ENCODE data around the gene HDAC7.

The HDAC7 gene

GRCh38 chr12:47856094-47856493, 36.4 kb upstream of the HDAC7 start:
- TF ChIP-seq GATA2 (IDR thresholded peaks at IDR 0.05; ENCODE audit: low read depth, low read length) = no peak
- TF ChIP-seq GATA3 (IDR thresholded peaks at IDR 0.05; ENCODE audit: low read depth, low read length) = no peak

GRCh38 chr12:47855502-47855901, 35.8 kb upstream of the HDAC7 start:
- TF ChIP-seq GATA3 (IDR thresholded peaks at IDR 0.05; ENCODE audit: low read depth, low read length) = no peak
- no peak for TF ChIP-seq GATA2 (IDR thresholded peaks at IDR 0.05; ENCODE audit: low read depth, low read length)

- TF ChIP-seq GATA2 (IDR thresholded peaks at IDR 0.05; ENCODE audit: low read depth, low read length) = no peak
- no peak for TF ChIP-seq GATA3 (IDR thresholded peaks at IDR 0.05; ENCODE audit: low read depth, low read length)
These were observed 34.8 kb upstream of the HDAC7 start for GRCh38 chr12:47854531-47854930.

- no peak for TF ChIP-seq GATA3 (IDR thresholded peaks at IDR 0.05; ENCODE audit: low read depth, low read length)
- TF ChIP-seq GATA2 (IDR thresholded peaks at IDR 0.05; ENCODE audit: low read depth, low read length) = no peak
These were observed 32.4 kb upstream of the HDAC7 start for GRCh38 chr12:47852096-47852571.

GRCh38 chr12:47851303-47851952, 31.7 kb upstream of the HDAC7 start:
- TF ChIP-seq GATA2 (IDR thresholded peaks at IDR 0.05; ENCODE audit: low read depth, low read length) (no peak), GATA3 (IDR thresholded peaks at IDR 0.05; ENCODE audit: low read depth, low read length) (no peak)

GRCh38 chr12:47850153-47851084, 30.7 kb upstream of the HDAC7 start:
- TF ChIP-seq GATA3 (IDR thresholded peaks at IDR 0.05; ENCODE audit: low read depth, low read length) = no peak
- no peak for TF ChIP-seq GATA2 (IDR thresholded peaks at IDR 0.05; ENCODE audit: low read depth, low read length)

- TF ChIP-seq GATA3 (IDR thresholded peaks at IDR 0.05; ENCODE audit: low read depth, low read length) (no peak), GATA2 (IDR thresholded peaks at IDR 0.05; ENCODE audit: low read depth, low read length) (no peak)
These were observed 29.6 kb upstream of the HDAC7 start for GRCh38 chr12:47849261-47849660.

- TF ChIP-seq GATA2 (IDR thresholded peaks at IDR 0.05; ENCODE audit: low read depth, low read length) (no peak), GATA3 (IDR thresholded peaks at IDR 0.05; ENCODE audit: low read depth, low read length) (no peak)
These were observed 29.1 kb upstream of the HDAC7 start for GRCh38 chr12:47848853-47849252.

- TF ChIP-seq GATA3 (IDR thresholded peaks at IDR 0.05; ENCODE audit: low read depth, low read length) = no peak
- no peak for TF ChIP-seq GATA2 (IDR thresholded peaks at IDR 0.05; ENCODE audit: low read depth, low read length)
These were observed 26.7 kb upstream of the HDAC7 start for GRCh38 chr12:47846294-47846996.

- no peak for TF ChIP-seq GATA3 (IDR thresholded peaks at IDR 0.05; ENCODE audit: low read depth, low read length)
- TF ChIP-seq GATA2 (IDR thresholded peaks at IDR 0.05; ENCODE audit: low read depth, low read length) = no peak
These were observed 25.4 kb upstream of the HDAC7 start for GRCh38 chr12:47845081-47845480.

- TF ChIP-seq GATA3 (IDR thresholded peaks at IDR 0.05; ENCODE audit: low read depth, low read length) = no peak
These were observed 24.7 kb upstream of the HDAC7 start for GRCh38 chr12:47844264-47845019.

GRCh38 chr12:47843226-47843980, 23.7 kb upstream of the HDAC7 start:
- no peak for TF ChIP-seq GATA3 (IDR thresholded peaks at IDR 0.05; ENCODE audit: low read depth, low read length)
- TF ChIP-seq GATA2 (IDR thresholded peaks at IDR 0.05; ENCODE audit: low read depth, low read length) = no peak

GRCh38 chr12:47841910-47842309, 22.2 kb upstream of the HDAC7 start:
- TF ChIP-seq GATA3 (IDR thresholded peaks at IDR 0.05; ENCODE audit: low read depth, low read length) = no peak
- TF ChIP-seq GATA2 (IDR thresholded peaks at IDR 0.05; ENCODE audit: low read depth, low read length) = no peak
